Mucosa of descending colon (tissue), 3 donors: Measurements from ENCODE around the gene CPTP. TPM values are rescaled to one million over a fixed set of nuclear protein-coding genes. Genes with fewer than 3 reads are reported as not detected.

Experiments used
- ATAC-seq: fragments of 200-7000 bp; cut with Tn5 transposase; one replicate; pipeline ENCODE4 v1.9.1; 2020; ENCODE audit warnings: mild to moderate bottlenecking, moderate library complexity
- DNase-seq, 3 donors: peaks; one replicate each; pipeline ENCODE4 v3.0.0-alpha.2; 2020
- H3K36me3 ChIP-seq: fragments of 200-600 bp; one replicate; pipeline ENCODE4 v1.8.0; 2021; ENCODE audit warnings: low read depth, mild to moderate bottlenecking
- H3K4me1 ChIP-seq: fragments of 200-600 bp; one replicate; pipeline ENCODE4 v1.8.0; 2021; ENCODE audit warnings: low read depth, mild to moderate bottlenecking
- H3K4me3 ChIP-seq: fragments of 200-600 bp; one replicate; pipeline ENCODE4 v1.8.0; 2021; ENCODE audit warnings: mild to moderate bottlenecking
- H3K9me3 ChIP-seq: fragments of 200-600 bp; one replicate; pipeline ENCODE4 v1.8.0; 2021; ENCODE audit warnings: mild to moderate bottlenecking
- CTCF ChIP-seq: fragments of 200-600 bp; IDR thresholded peaks from one replicate; pipeline ENCODE4 v1.8.0; 2022; ENCODE audit warnings: antibody characterized with exemption, mild to moderate bottlenecking
- intact Hi-C, 2 donors: fragments of 100-400 bp; cut with DNase I in 1 of 2; cut with micrococcal nuclease in 1 of 2; formaldehyde crosslinking; loops; one replicate each; pipeline versions ENCODE4 v1.11.0 to v1.11.1; 2022; cut with DNase I, micrococcal nuclease
- total RNA-seq, 3 donors: library from RNA; stranded (reverse); fragmentation: NEBNext Ultra II Directional in 2 of 3; extraction: Animal tissue kit (Norgen Biotek cat#: 25700) in 2 of 3; gene quantifications; one replicate each; pipeline versions ENCODE4 v1.2.1 to v1.2.4, GENCODE V29; 2021 to 2023
- donor health status: DM: no; HTN: no; CAD: no; lungs with moderate emphysema.
- donor health status: DM: no; HTN: no; CAD: no.
- donor health status: DM: no; HTN: yes; CAD: no.

CPTP gene
- total RNA-seq, 3 donors from 2014 or later = 41.2 to 77.9 (median 55.5) TPM

GRCh38 chr1:1340791-1341548 lies 16.4 kb downstream of the CPTP start:
- DNase-seq = no peak
- Histone ChIP-seq H3K4me3 (no peak overlapping the region), H3K36me3 (no peaks in the 10 kb centered on the region), H3K4me1 (peaks cover 7% of the 10 kb centered on the region), H3K9me3 (no peaks in the 10 kb centered on the region)
- no peak for ATAC-seq
- intact Hi-C loops = no loop called here
- no peak for TF ChIP-seq CTCF

GRCh38 chr1:1341549-1342021 lies 17.0 kb downstream of the CPTP start:
- Histone ChIP-seq H3K4me3 (no peak overlapping the region), H3K36me3 (no peaks in the 10 kb centered on the region), H3K9me3 (no peaks in the 10 kb centered on the region), H3K4me1 (peaks cover 12% of the 10 kb centered on the region)
- ATAC-seq = no peak
- DNase-seq = no peak
- no peak for TF ChIP-seq CTCF
- intact Hi-C loops = no loop called here

GRCh38 chr1:1342061-1342562 lies 17.5 kb downstream of the CPTP start:
- peaks cover 17% of the 10 kb centered on the region for H3K4me1 ChIP-seq

GRCh38 chr1:1342584-1343115 lies 18.0 kb downstream of the CPTP start:
- H3K4me1 ChIP-seq = peaks cover 23% of the 10 kb centered on the region
- intact Hi-C loops = no loop called here
- no peak for ATAC-seq
- no peak overlapping the region for H3K4me3 ChIP-seq
- TF ChIP-seq CTCF = no peak
- DNase-seq = no peak
- no peaks in the 10 kb centered on the region for H3K9me3 ChIP-seq
- H3K36me3 ChIP-seq = no peaks in the 10 kb centered on the region

More at GRCh38 chr1:1342061-1342562, 17.5 kb downstream of the CPTP start:
- DNase-seq (no peak), ATAC-seq (no peak)
- no peaks in the 10 kb centered on the region for H3K36me3 ChIP-seq
- intact Hi-C loops = no loop called here
- H3K9me3 ChIP-seq = no peaks in the 10 kb centered on the region
- no peak for TF ChIP-seq CTCF
- H3K4me3 ChIP-seq = no peak overlapping the region

- Histone ChIP-seq H3K36me3 (no peaks in the 10 kb centered on the region), H3K9me3 (no peaks in the 10 kb centered on the region), H3K4me1 (peaks cover 29% of the 10 kb centered on the region), H3K4me3 (no peak overlapping the region)
- intact Hi-C loops = no loop called here
- ATAC-seq (no peak), DNase-seq (no peak)
- no peak for TF ChIP-seq CTCF
Observed at GRCh38 chr1:1343811-1344421, 19.3 kb downstream of the CPTP start.
